T-cell (primary cell): ENCODE data around the gene E4F1. TPM values are rescaled to one million over a fixed set of nuclear protein-coding genes. Genes with fewer than 3 reads are reported as not detected.

ENCODE experiments used
- ATAC-seq, 4 experiments: fragments of 200-7000 bp in 3 of 4; fragments of 150-1000 bp in 1 of 4; cut with Tn5 transposase; replicated peaks in 1 of 4; 1 replicate in 3 of 4; 2 replicates in 1 of 4; pipeline ENCODE4 v1.10.0; 2021; ENCODE audit warnings: moderate library complexity in 3 of 4, mild to moderate bottlenecking in 2 of 4, moderate number of reproducible peaks in 1 of 4
- CTCF ChIA-PET, 2 donors: fragments of 300-600 bp; sonication (Branson Sonifier 250); formaldehyde crosslinking; loops; one replicate each; lab custom pipeline; 2022; ENCODE audit warnings: antibody characterized with exemption in 2 of 2; lab: Charles Lee
- POLR2A ChIA-PET, 2 donors: fragments of 300-600 bp; sonication (Branson Sonifier 250); formaldehyde crosslinking; loops; one replicate each; lab custom pipeline; 2022; ENCODE audit warnings: antibody characterized with exemption in 2 of 2; lab: Charles Lee
- DNase-seq, 35 experiments: peaks; one replicate each; pipeline versions ENCODE4 v3.0.0 to v3.0.0-alpha.2; 2013 to 2023
- H3K27ac ChIP-seq: one replicate; pipeline ENCODE4 v1.5.1; 2013; ENCODE audit warnings: low read length
- H3K27me3 ChIP-seq, 2 experiments: replicated peaks in 1 of 2; 1 replicate in 1 of 2; 2 replicates in 1 of 2; pipeline versions ENCODE4 v1.6.1 to v1.7.0; 2013; ENCODE audit warnings: low read length in 1 of 2, mixed read lengths in 1 of 2; ENCODE audit not compliant: control insufficient read depth in 2 of 2, insufficient read depth in 2 of 2; ENCODE audit errors: extremely low read depth in 1 of 2
- H3K36me3 ChIP-seq, 2 donors: 1 replicate in 1 of 2; 2 replicates in 1 of 2; pipeline versions ENCODE4 v1.6.1 to v1.7.0; 2013; ENCODE audit warnings: low read length in 1 of 2; ENCODE audit not compliant: control insufficient read depth in 2 of 2, insufficient read depth in 1 of 2; ENCODE audit errors: extremely low read depth in 1 of 2
- H3K4me1 ChIP-seq, 2 experiments: 1 replicate in 1 of 2; 2 replicates in 1 of 2; pipeline versions ENCODE4 v1.6.1 to v1.7.0; 2013; ENCODE audit warnings: low read length in 2 of 2, mixed read lengths in 1 of 2; ENCODE audit not compliant: insufficient read depth in 2 of 2, control insufficient read depth in 1 of 2; ENCODE audit errors: extremely low read depth in 1 of 2
- H3K4me3 ChIP-seq, 2 donors: 1 replicate in 1 of 2; 2 replicates in 1 of 2; pipeline versions ENCODE4 v1.5.1 to v1.7.0; 2013; ENCODE audit warnings: mild to moderate bottlenecking in 2 of 2, low read length in 1 of 2, moderate library complexity in 1 of 2; ENCODE audit not compliant: control insufficient read depth in 1 of 2; ENCODE audit errors: extremely low read depth in 1 of 2
- H3K9me3 ChIP-seq: 2 replicates; pipeline ENCODE4 v1.7.0; 2013
- H3K27ac Mint-ChIP-seq, 2 donors: one replicate each; pipeline ENCODE4 v1.8.0; 2020 to 2021; ENCODE audit warnings: mild to moderate bottlenecking in 2 of 2, mixed read lengths in 2 of 2
- H3K27me3 Mint-ChIP-seq, 2 donors: one replicate each; pipeline ENCODE4 v1.8.0; 2021 to 2022; ENCODE audit warnings: mixed read lengths in 2 of 2
- H3K36me3 Mint-ChIP-seq: one replicate; pipeline ENCODE4 v1.8.0; 2021; ENCODE audit warnings: mixed read lengths
- H3K4me1 Mint-ChIP-seq, 3 donors: one replicate each; pipeline ENCODE4 v1.8.0; 2020 to 2022; ENCODE audit warnings: mixed read lengths in 3 of 3, mild to moderate bottlenecking in 1 of 3
- H3K4me3 Mint-ChIP-seq, 3 donors: one replicate each; pipeline ENCODE4 v1.8.0; 2020 to 2022; ENCODE audit warnings: mild to moderate bottlenecking in 3 of 3, mixed read lengths in 3 of 3, moderate library complexity in 3 of 3
- H3K9me3 Mint-ChIP-seq, 3 donors: one replicate each; pipeline ENCODE4 v1.8.0; 2020 to 2022; ENCODE audit warnings: mixed read lengths in 3 of 3
- WGBS: methylation state at CpG from one replicate; pipeline ENCODE4 v1.1.5; 2013; ENCODE audit warnings: missing lambda C conversion rate; ENCODE audit not compliant: insufficient coverage; 5-methylcytosine and 5-hydroxymethylcytosine counted together
- total RNA-seq, 35 experiments: library from RNA in 6 of 35; stranded (reverse) in 6 of 35; fragments of 120-200 nt in 1 of 35; gene quantifications; one replicate each; pipeline versions ENCODE4 v1.2.1 to v1.2.4 and lab custom pipeline; 2013 to 2026

E4F1 gene
- total RNA-seq, 5 donors from 2014 or later (not counting 1 experiment from before 2014, with no cell fraction given) = 32.8 to 52.0 (median 47.0) TPM

DNA sequence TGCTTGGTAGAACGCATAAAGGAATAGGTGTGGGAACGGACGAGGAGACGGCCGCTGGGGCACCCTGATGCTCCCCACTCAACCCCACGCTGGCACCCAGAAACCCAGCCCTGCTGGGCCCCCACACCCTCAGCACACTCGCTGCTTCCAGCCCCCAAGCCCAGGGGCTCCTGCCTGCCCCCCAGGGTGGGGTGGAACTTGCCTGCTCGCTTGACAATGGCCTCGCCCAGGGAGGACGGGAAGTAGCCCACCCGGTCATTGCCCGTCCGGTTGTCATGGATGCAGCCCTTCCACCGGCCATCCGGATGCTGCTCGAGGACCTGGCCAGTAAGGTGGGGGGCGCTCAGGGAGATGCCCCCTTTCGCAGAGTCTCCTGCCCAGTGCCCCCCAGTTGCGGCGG is 36.9 kb upstream of the E4F1 start:
- H3K4me3 ChIP-seq = no peak overlapping the region
- ATAC-seq (no peak), DNase-seq (no peak)
- ChIA-PET POLR2A (no interaction called here), CTCF (no interaction called here)
- Mint-ChIP-seq H3K27me3 (no peaks in the 10 kb centered on the region), H3K36me3 (no peaks in the 10 kb centered on the region), H3K9me3 (no peaks in the 10 kb centered on the region), H3K4me3 (no peak overlapping the region), H3K27ac (no peak overlapping the region), H3K4me1 (peaks cover 0 to 1% (median 0%) of the 10 kb centered on the region in 3 donors)
- no peaks in the 10 kb centered on the region for H3K9me3 ChIP-seq
- H3K4me1 ChIP-seq = peaks cover 0 to 3% of the 10 kb centered on the region in 2 experiments
- H3K36me3 ChIP-seq = no peaks in the 10 kb centered on the region
- no peak overlapping the region for H3K27ac ChIP-seq
- H3K27me3 ChIP-seq = peaks cover 0 to 4% of the 10 kb centered on the region in 2 experiments
- 87% methylated on average over 17 of the region's 20 CpGs for WGBS

DNA sequence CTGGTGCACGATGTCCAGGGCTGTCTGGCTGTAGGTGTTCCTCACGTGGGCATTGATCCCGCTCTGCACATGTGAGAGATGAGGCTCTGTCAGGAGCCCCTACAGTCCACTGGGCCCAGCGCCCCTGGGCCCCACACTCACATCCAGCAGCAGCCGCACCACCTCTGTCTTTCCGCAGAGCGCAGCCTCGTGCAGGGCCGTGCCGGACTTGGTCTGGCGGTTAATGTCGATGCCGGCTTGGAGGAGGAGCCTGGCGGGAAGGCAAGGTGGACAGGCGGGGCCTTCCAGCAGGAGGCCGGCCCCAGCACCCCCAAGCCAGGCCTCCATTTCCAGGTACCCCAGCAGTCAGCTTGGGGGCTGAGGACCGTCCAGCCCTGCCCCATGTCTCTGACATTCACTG is 36.2 kb upstream of the E4F1 start:
- POLR2A ChIA-PET = no interaction called here
- H3K36me3 Mint-ChIP-seq = no peaks in the 10 kb centered on the region
- H3K9me3 Mint-ChIP-seq = no peaks in the 10 kb centered on the region
- CTCF ChIA-PET = no interaction called here
- peaks cover 0 to 4% of the 10 kb centered on the region in 2 experiments for H3K27me3 ChIP-seq
- 83% methylated on average over 15 of the region's 17 CpGs for WGBS
- peaks cover 0 to 2% of the 10 kb centered on the region in 2 experiments for H3K4me1 ChIP-seq
- no peak overlapping the region for H3K4me3 Mint-ChIP-seq
- H3K27me3 Mint-ChIP-seq = no peaks in the 10 kb centered on the region
- no peaks in the 10 kb centered on the region for H3K36me3 ChIP-seq
- H3K4me3 ChIP-seq = no peak overlapping the region
- no peaks in the 10 kb centered on the region for H3K9me3 ChIP-seq
- H3K4me1 Mint-ChIP-seq = no peaks in the 10 kb centered on the region
- DNase-seq (no peak), ATAC-seq (no peak)
- no peak overlapping the region for H3K27ac Mint-ChIP-seq
- H3K27ac ChIP-seq = no peak overlapping the region

DNA sequence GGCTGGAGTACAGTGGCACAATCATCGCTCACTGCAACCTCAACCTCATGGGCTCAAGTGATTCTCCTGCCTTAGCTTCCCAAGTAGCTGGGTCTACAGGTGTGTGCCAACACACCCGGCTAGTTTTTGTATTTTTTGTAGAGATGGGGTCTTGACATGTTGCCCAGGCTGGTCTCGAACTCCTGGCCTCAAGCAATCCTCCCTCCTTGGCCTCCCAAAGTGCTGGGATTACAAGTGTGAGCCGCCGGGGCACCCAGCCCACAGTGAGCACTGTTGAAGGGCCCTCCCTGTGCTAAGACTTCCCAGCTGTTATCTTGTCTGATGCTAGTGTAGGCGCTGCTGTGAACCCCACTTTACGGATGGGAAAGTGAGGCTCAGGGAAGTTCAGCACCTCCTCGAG is 35.0 kb upstream of the E4F1 start:
- no peak overlapping the region for H3K27ac Mint-ChIP-seq
- no peaks in the 10 kb centered on the region for H3K27me3 Mint-ChIP-seq
- ATAC-seq (no peak), DNase-seq (no peak)
- Histone ChIP-seq H3K36me3 (no peaks in the 10 kb centered on the region), H3K4me3 (no peak overlapping the region), H3K27me3 (peaks cover 0 to 6% of the 10 kb centered on the region in 2 experiments), H3K4me1 (no peaks in the 10 kb centered on the region), H3K27ac (no peak overlapping the region), H3K9me3 (no peaks in the 10 kb centered on the region)
- H3K4me1 Mint-ChIP-seq = no peaks in the 10 kb centered on the region
- WGBS = 97% methylated on average over 4 of the region's 8 CpGs
- CTCF ChIA-PET = no interaction called here
- H3K9me3 Mint-ChIP-seq = no peaks in the 10 kb centered on the region
- H3K4me3 Mint-ChIP-seq = no peak overlapping the region
- H3K36me3 Mint-ChIP-seq = no peaks in the 10 kb centered on the region
- POLR2A ChIA-PET = no interaction called here

DNA sequence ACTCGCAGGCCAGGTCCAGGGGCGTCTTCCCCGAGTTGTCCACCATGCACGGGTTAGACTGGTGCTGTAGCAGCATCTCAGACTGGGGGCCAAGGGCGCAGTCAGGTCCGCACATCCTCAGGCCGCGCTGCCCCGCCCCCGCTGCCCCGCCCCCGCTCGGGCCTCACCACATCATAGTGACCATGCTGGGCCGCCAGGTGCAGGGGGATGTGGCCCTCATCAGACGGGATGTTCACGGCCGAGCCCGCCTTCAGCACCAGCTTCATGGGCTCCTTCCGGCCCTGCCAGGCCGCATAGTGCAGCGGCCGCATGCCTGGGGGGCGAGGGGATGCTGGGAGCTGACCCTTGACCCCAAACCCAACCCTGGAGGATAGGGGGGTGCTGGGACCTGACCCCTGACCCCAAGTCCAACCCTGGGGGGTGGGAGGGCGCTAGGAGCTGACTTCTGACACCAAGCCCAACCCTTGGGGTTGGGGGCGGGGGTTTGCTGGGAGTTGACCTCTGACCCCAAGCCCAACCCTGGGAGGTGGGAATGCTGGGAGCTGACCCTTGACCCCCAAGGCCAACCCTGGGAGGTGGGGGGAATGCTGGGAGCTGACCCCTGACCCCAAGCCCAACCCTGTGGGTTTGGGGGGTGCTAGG is 34.0 kb upstream of the E4F1 start:
- WGBS = 93% methylated on average over 17 of the region's 25 CpGs
- ATAC-seq = no peak
- ChIA-PET POLR2A (no interaction called here), CTCF (no interaction called here)
- Histone ChIP-seq H3K27me3 (peaks cover 0 to 15% of the 10 kb centered on the region in 2 experiments), H3K4me1 (no peaks in the 10 kb centered on the region), H3K9me3 (no peaks in the 10 kb centered on the region), H3K36me3 (no peaks in the 10 kb centered on the region), H3K27ac (no peak overlapping the region), H3K4me3 (no peak overlapping the region)
- Mint-ChIP-seq H3K27me3 (peaks cover 0 to 3% of the 10 kb centered on the region in 2 donors), H3K9me3 (no peaks in the 10 kb centered on the region), H3K27ac (no peak overlapping the region), H3K4me3 (no peak overlapping the region), H3K4me1 (no peaks in the 10 kb centered on the region), H3K36me3 (no peaks in the 10 kb centered on the region)
- no peak for DNase-seq

DNA sequence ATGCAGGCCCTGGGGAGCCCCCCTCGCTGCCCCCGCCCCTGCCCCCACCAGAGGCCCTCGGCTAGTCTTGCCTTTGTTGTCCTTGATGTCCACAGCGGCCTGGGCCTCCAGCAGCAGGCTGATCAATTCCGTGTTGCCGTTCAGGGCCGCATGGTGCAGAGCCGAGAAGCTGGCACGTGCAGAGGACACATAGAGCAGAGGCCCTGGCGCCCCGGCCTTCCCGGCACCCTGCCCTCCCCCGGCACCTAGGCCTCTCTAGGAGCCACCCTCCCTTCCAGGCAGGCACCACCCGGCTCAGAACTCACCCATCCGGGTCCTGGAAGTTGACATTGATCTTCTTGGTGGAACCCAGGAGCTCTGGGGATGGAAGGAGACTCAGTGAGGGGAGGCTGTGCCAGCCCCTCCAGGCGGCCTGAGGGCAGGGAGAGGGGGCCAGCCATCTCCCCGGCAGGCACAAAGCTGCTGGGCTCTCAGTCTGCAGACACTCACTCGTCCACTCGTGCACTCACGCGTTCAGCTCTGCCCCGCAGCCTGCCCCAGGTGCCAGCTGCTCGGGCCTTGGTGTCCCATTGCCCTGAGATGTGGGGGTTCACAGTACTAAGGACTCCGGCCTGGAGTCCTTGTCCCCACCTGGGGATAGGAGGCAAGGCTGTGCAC is 33.3 kb upstream of the E4F1 start:
- ChIA-PET CTCF (no interaction called here), POLR2A (interaction anchor here in 1 of 2 donors (0.7 kb wide), 1 partner anchor 251 kb away, joined by 5 read pairs; no protein-coding TSS in a partner anchor)
- 83% methylated on average over 17 of the region's 24 CpGs for WGBS
- Mint-ChIP-seq H3K9me3 (no peaks in the 10 kb centered on the region), H3K27me3 (peaks cover 5 to 8% of the 10 kb centered on the region in 2 donors), H3K27ac (no peak overlapping the region), H3K4me1 (peaks cover 0 to 5% (median 4%) of the 10 kb centered on the region in 3 donors), H3K4me3 (no peak overlapping the region), H3K36me3 (no peaks in the 10 kb centered on the region)
- Histone ChIP-seq H3K27me3 (peaks cover 0 to 23% of the 10 kb centered on the region in 2 experiments), H3K9me3 (no peaks in the 10 kb centered on the region), H3K4me1 (peaks cover 0 to 3% of the 10 kb centered on the region in 2 experiments), H3K4me3 (no peak overlapping the region), H3K36me3 (no peaks in the 10 kb centered on the region), H3K27ac (no peak overlapping the region)
- ATAC-seq = no peak
- DNase-seq = no peak

DNA sequence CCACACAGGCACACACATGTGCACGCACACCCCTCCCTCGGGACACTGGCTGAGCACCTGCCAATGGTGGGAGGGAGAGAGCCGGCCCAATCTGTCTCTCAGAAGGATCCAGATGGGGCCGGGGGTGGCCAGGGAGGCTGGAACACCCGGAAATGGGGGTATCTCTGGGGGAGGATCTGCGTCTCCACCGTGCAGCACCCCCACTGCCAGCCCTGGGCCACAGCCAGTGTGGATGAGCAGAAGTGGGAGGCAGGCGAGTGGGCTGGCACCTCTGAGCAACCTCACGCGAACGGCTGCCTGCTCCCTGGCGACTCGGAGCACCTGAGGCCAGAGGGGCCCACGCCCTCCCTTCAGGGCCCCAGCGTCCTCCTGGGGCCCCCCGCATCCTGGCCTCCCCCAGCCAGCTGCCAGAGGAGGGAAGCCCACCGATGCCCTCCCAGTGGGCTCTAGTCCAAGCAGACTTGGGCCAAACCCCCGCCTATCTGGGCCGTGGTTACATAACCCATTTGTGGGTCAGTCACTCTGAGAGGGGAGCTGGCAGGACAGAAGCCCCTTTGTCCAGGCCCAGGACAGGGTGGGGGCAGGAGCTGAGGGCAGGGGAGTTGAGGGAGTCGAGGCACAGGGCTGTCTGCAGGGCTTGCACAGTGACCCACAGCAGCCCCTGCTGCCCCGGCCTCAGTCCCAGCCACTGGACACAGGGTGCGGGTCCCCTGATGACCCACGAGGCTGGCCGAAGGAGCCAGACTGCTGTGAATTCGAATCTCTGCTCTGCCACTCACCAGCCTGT is 32.5 kb upstream of the E4F1 start:
- no peak for ATAC-seq
- ChIA-PET POLR2A (interaction anchor here in 1 of 2 donors (0.7 kb wide), 1 partner anchor 250 kb away, joined by 5 read pairs; no protein-coding TSS in a partner anchor), CTCF (no interaction called here)
- Mint-ChIP-seq H3K4me1 (peaks cover 0 to 8% (median 4%) of the 10 kb centered on the region in 3 donors), H3K27me3 (peaks cover 5 to 9% of the 10 kb centered on the region in 2 donors), H3K9me3 (no peaks in the 10 kb centered on the region), H3K4me3 (no peak overlapping the region), H3K27ac (no peak overlapping the region), H3K36me3 (no peaks in the 10 kb centered on the region)
- Histone ChIP-seq H3K9me3 (no peaks in the 10 kb centered on the region), H3K36me3 (no peaks in the 10 kb centered on the region), H3K27me3 (peaks cover 0 to 30% of the 10 kb centered on the region in 2 experiments), H3K4me1 (peaks cover 0 to 10% of the 10 kb centered on the region in 2 experiments), H3K27ac (no peak overlapping the region), H3K4me3 (no peak overlapping the region)
- 81% methylated on average over 20 of the region's 25 CpGs for WGBS
- DNase-seq = no peak
